Neural cell (in vitro differentiated cells): ENCODE results near the gene TMEM117.

Experiments
- CTCF ChIP-seq: fragments of 450-650 bp; IDR thresholded peaks from 2 replicates; pipeline ENCODE4 v1.5.1; 2014; ENCODE audit warnings: antibody characterized with exemption, mild to moderate bottlenecking, moderate library complexity; ENCODE audit not compliant: poor library complexity, severe bottlenecking
- EP300 ChIP-seq: fragments of 450-650 bp; conservative IDR thresholded peaks from 2 replicates; pipeline ENCODE4 v1.6.1; 2014; ENCODE audit warnings: antibody characterized with exemption, mild to moderate bottlenecking, moderate library complexity; ENCODE audit not compliant: poor library complexity, severe bottlenecking
- EZH2 ChIP-seq: fragments of 200-600, 300-800 bp; shearing (Covaris generic), sonication (generic); IDR thresholded peaks from 2 replicates; pipeline ENCODE4 v1.6.1; 2014; ENCODE audit warnings: antibody characterized with exemption, low read length, borderline replicate concordance, mild to moderate bottlenecking; ENCODE audit not compliant: insufficient read depth, poor library complexity, severe bottlenecking
- MXI1 ChIP-seq: fragments of 450-650 bp; conservative IDR thresholded peaks from 2 replicates; pipeline ENCODE4 v1.6.1; 2014; ENCODE audit warnings: antibody characterized with exemption, mild to moderate bottlenecking; ENCODE audit not compliant: poor library complexity, severe bottlenecking
- POLR2AphosphoS5 ChIP-seq: IDR thresholded peaks from 2 replicates; pipeline ENCODE4 v1.6.1; 2012
- RAD21 ChIP-seq: fragments of 450-650 bp; conservative IDR thresholded peaks from 2 replicates; pipeline ENCODE4 v1.6.1; 2014; ENCODE audit warnings: antibody characterized with exemption, mild to moderate bottlenecking, moderate library complexity
- REST ChIP-seq: IDR thresholded peaks from 2 replicates; pipeline ENCODE4 v1.6.1; 2012; ENCODE audit warnings: borderline replicate concordance
- SMC3 ChIP-seq: fragments of 450-650 bp; conservative IDR thresholded peaks from 2 replicates; pipeline ENCODE4 v1.6.1; 2014; ENCODE audit warnings: antibody characterized with exemption, mild to moderate bottlenecking, moderate library complexity; ENCODE audit not compliant: poor library complexity
- TAF1 ChIP-seq: IDR thresholded peaks from 2 replicates; pipeline ENCODE4 v1.6.1; 2012; ENCODE audit warnings: low read depth

- TF ChIP-seq REST = no peak
- no peak for TF ChIP-seq POLR2AphosphoS5
- TF ChIP-seq CTCF = no peak
- TF ChIP-seq EZH2 = no peak
- no peak for TF ChIP-seq SMC3
- no peak for TF ChIP-seq RAD21
- TF ChIP-seq TAF1 = no peak
- no peak for TF ChIP-seq EP300
- TF ChIP-seq MXI1 = no peak
Observed at GRCh38 chr12:44020555-44020954, 184.7 kb downstream of the TMEM117 start.
